ENCODE data around the gene BOC. TPM values are rescaled to one million over a fixed set of nuclear protein-coding genes. Genes with fewer than 3 reads are reported as not detected.

Gene BOC
- total RNA-seq, 1 experiment from 2014 or later: 3.5 TPM

GRCh38 chr3:113287111-113287802, 75.9 kb downstream of the BOC start:
- Histone ChIP-seq H3K27me3 (ENCODE audit: insufficient read depth, low read length) (no peaks in the 10 kb centered on the region), H3T11ph (ENCODE audit: low read length) (no peak overlapping the region), H3K4me1 (ENCODE audit: insufficient read depth, low read length) (no peaks in the 10 kb centered on the region), H3K9ac (ENCODE audit: extremely low read depth, insufficient read length, low read length) (no peak overlapping the region), H3K56ac (ENCODE audit: insufficient read length, low read depth, low read length) (no peak overlapping the region), H3K79me1 (ENCODE audit: insufficient read depth, low read depth, low read length, poor library complexity, severe bottlenecking) (no peaks in the 10 kb centered on the region), H2AFZ (ENCODE audit: low read length) (no peak overlapping the region), H4K20me1 (ENCODE audit: control insufficient read depth, insufficient read depth, insufficient read length) (no peaks in the 10 kb centered on the region), H3K4ac (ENCODE audit: low read depth, low read length) (no peak overlapping the region), H4K91ac (ENCODE audit: insufficient read length, low read depth, low read length) (no peak overlapping the region), H3K9me3 (ENCODE audit: control insufficient read depth, low read depth, low read length) (no peaks in the 10 kb centered on the region), H2BK20ac (ENCODE audit: low read depth, low read length, poor library complexity, severe bottlenecking) (no peak overlapping the region), H3K23me2 (ENCODE audit: insufficient read length, low read depth, low read length, poor library complexity, severe bottlenecking) (no peaks in the 10 kb centered on the region), H3K79me2 (ENCODE audit: insufficient read depth, low read length) (no peaks in the 10 kb centered on the region), H2BK15ac (ENCODE audit: low read depth, low read length) (no peak overlapping the region), H2AK5ac (ENCODE audit: insufficient read length, low read length) (no peak overlapping the region), H2BK5ac (ENCODE audit: insufficient read length, low read length) (no peak overlapping the region), H2BK120ac (ENCODE audit: low read depth, low read length, poor library complexity, severe bottlenecking) (no peak overlapping the region), H3K4me2 (ENCODE audit: insufficient read depth, insufficient read length, low read length) (no peak overlapping the region), H3K27ac (ENCODE audit: insufficient read length, low read depth, low read length) (no peak overlapping the region), H4K5ac (ENCODE audit: insufficient read length, low read depth, low read length) (no peak overlapping the region), H2BK12ac (ENCODE audit: insufficient read length, low read depth, low read length) (no peak overlapping the region), H3K23ac (ENCODE audit: insufficient read length, low read depth, low read length) (no peak overlapping the region), H4K8ac (replicated peaks; ENCODE audit: insufficient read length, low read depth, low read length) (no peak overlapping the region), H3K18ac (ENCODE audit: insufficient read length, low read depth, low read length) (no peak overlapping the region), H3K14ac (ENCODE audit: insufficient read depth, low read length) (no peak overlapping the region)
- Mint-ChIP-seq H3K4me3 (no peak overlapping the region), H3K27me3 (ENCODE audit: low read depth) (peaks cover 1% of the 10 kb centered on the region; the same call in 1 of the 2 replicates), H3K9me3 (no peaks in the 10 kb centered on the region), H3K27ac (peak overlapping the region in 1 of 3 experiments; percentile 77; a peak in 1 of 7 replicates), H3K4me1 (peaks cover 2 to 3% of the 10 kb centered on the region in 2 experiments; a peak in 2 of 4 replicates), H3K36me3 (ENCODE audit: insufficient read depth in 1 of 3, low read depth in 3 of 3) (peaks cover 2 to 26% (median 13%) of the 10 kb centered on the region in 3 experiments; a peak in 6 of 7 replicates)
- TF ChIP-seq CTCF (conservative IDR thresholded peaks at IDR 0.05): no peak
- DNase-seq: no peak
- no CpG with 5 or more reads among the region's 10 CpGs for WGBS (ENCODE audit: extremely low coverage, insufficient read length, low lambda C conversion rate)
